ENCODE measurements around the gene SAC3D1. TPM values are rescaled to one million over a fixed set of nuclear protein-coding genes. Genes with fewer than 3 reads are reported as not detected.
A peak's percentile ranks its signal among the peaks of the same experiment; 100 is the strongest.

The SAC3D1 gene
- total RNA-seq, 4 donors from 2014 or later = 3.7 to 105 (median 12.9) TPM

DNA sequence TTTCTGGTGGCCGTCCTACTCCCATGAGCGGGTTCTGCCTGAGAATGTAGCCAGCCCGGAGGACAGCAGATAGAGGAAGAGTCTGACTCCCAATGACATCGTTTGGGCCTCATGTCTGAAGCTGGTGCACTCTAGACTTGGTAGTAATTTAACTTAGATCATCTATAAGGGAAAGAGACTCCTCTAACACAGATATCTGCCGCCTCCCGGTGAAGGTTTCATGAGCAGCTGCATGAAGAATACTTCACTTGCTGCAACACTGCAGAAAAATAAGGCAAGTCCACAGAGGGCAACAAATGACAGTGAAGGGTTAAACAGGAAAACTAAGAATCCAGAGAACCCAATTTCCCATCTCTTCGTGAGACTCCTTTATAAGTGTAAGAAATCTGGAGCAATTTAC is 33.0 kb upstream of the SAC3D1 start:
- no peak overlapping the region for H3K27ac ChIP-seq
- in situ Hi-C loops (cut with MboI; ENCODE audit: low pct_ligation_motif_present in 1 of 4, low pct_unique_long_range_greater_than_20kb in 1 of 4, low sequenced_read_pairs in 3 of 4) (no loop called here), intact Hi-C loops (cut with DNase I; ENCODE audit: low total_unique reads) (no loop called here)
- H3K4me3 ChIP-seq = no peak overlapping the region
- no peaks in the 10 kb centered on the region for H3K9me3 ChIP-seq
- H3K27me3 ChIP-seq = no peaks in the 10 kb centered on the region
- DNase-seq = no peak
- TF ChIP-seq POLR2AphosphoS5 (IDR thresholded peaks at IDR 0.05) (no peak), EP300 (IDR thresholded peaks at IDR 0.05; ENCODE audit: low read depth) (no peak), POLR2A (IDR thresholded peaks at IDR 0.05) (no peak)
- WGBS, 2 donors (ENCODE audit: low coverage in 1 of 2) = 68% methylated on average over 7 of the region's 7 CpGs; no CpG with 5 or more reads in 1 of the 2 donors
- no peaks in the 10 kb centered on the region for H3K36me3 ChIP-seq
- peaks cover 3 to 8% (median 4%) of the 10 kb centered on the region in 4 donors for H3K4me1 ChIP-seq

GRCh38 chr11:65008873-65009272 is 32.1 kb upstream of the SAC3D1 start:
- intact Hi-C loops (cut with DNase I; ENCODE audit: low total_unique reads) (no loop called here), in situ Hi-C loops (cut with MboI; ENCODE audit: low pct_ligation_motif_present in 1 of 4, low pct_unique_long_range_greater_than_20kb in 1 of 4, low sequenced_read_pairs in 3 of 4) (no loop called here)
- no peak overlapping the region for H3K27ac ChIP-seq
- no peaks in the 10 kb centered on the region for H3K9me3 ChIP-seq
- H3K4me1 ChIP-seq = peaks cover 7 to 12% (median 8%) of the 10 kb centered on the region in 4 donors
- WGBS, 2 donors (ENCODE audit: low coverage in 1 of 2) = 89 to 91% methylated on average over 2 of the region's 2 CpGs
- H3K27me3 ChIP-seq = no peaks in the 10 kb centered on the region
- TF ChIP-seq POLR2A (IDR thresholded peaks at IDR 0.05) (no peak), POLR2AphosphoS5 (IDR thresholded peaks at IDR 0.05) (no peak), EP300 (IDR thresholded peaks at IDR 0.05; ENCODE audit: low read depth) (no peak), CTCF (IDR thresholded peaks at IDR 0.05) (no peak)
- no peak overlapping the region for H3K4me3 ChIP-seq
- H3K36me3 ChIP-seq = no peaks in the 10 kb centered on the region
- DNase-seq = no peak

GRCh38 chr11:65013130-65013887 is 27.7 kb upstream of the SAC3D1 start:
- in situ Hi-C loops (cut with MboI; ENCODE audit: low pct_ligation_motif_present in 1 of 4, low pct_unique_long_range_greater_than_20kb in 1 of 4, low sequenced_read_pairs in 3 of 4) (no loop called here), intact Hi-C loops (cut with DNase I; ENCODE audit: low total_unique reads) (loop anchor here (5.0 kb wide), 1 partner anchor 99 kb away; the partner anchor contains the start of gene TM7SF2)

DNA sequence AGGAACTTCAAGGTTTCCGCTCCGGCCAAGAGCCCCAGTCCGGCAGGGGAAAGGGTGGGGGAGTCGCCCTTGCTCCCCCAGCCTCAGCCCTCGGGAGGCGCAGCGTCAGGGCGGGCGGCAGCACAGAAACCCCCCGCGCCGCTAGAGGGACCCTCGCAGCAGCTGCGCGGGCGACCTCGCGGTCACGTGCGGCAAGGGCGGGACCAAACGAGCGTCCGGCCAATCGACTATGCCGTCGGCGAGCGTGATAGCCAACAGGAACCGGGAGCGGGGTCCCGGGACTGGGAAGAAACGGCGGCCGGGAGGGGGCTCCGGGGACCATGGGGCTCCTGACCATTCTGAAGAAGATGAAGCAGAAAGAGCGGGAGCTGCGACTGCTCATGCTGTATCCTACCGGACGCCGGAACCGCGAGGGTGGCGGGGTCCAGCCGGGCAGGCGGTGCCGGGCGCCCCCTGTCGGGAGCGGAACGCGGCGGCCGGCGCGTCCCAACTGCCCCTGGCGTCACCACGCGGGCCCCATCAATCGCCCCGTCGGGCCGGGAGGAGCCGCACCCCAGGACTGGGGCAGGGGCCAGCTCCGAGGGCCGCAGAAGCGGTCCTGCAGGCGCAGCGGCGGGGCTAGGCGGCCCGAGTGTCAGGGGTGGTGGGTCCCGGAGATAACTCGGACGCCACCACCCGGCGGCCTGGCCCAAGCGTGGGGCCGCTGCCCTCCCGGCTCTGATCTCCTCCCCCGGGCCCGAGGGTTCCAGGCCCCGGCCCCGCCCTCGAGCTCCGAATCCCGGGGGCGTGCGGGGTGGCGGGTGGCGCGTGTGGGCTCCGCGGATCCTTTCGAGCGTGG is 26.9 kb upstream of the SAC3D1 start, which contains the start of gene ARL2:
TSS of gene ARL2 (plus strand) at position 273 of the 838 bp plus-strand sequence. CDS start at position 321, 48 bp downstream.
- WGBS, 2 donors (ENCODE audit: low coverage in 1 of 2) = 0% methylated on average over 46 of the region's 96 CpGs; no CpG with 5 or more reads in 1 of the 2 donors
- H3K27ac ChIP-seq = peak within 1 kb of the TSS; percentile 98 to 100 (median 100)
- no peaks in the 10 kb centered on the region for H3K36me3 ChIP-seq
- no peaks in the 10 kb centered on the region for H3K27me3 ChIP-seq
- no peaks in the 10 kb centered on the region for H3K9me3 ChIP-seq
- in situ Hi-C loops (cut with MboI; ENCODE audit: low pct_ligation_motif_present in 1 of 4, low pct_unique_long_range_greater_than_20kb in 1 of 4, low sequenced_read_pairs in 3 of 4) (no loop called here), intact Hi-C loops (cut with DNase I; ENCODE audit: low total_unique reads) (loop anchor here (5.0 kb wide), 1 partner anchor 98 kb away; the partner anchor contains the start of gene TM7SF2)
- H3K4me1 ChIP-seq = peaks cover 15 to 24% (median 17%) of the 10 kb centered on the region in 4 donors
- peak; percentile 51 for TF ChIP-seq POLR2A (IDR thresholded peaks at IDR 0.05)
- TF ChIP-seq CTCF (IDR thresholded peaks at IDR 0.05) = peak; percentile 67 to 96 (median 91)
- peak in 1 of 3 donors; percentile 58 for TF ChIP-seq POLR2AphosphoS5 (IDR thresholded peaks at IDR 0.05)
- TF ChIP-seq EP300 (IDR thresholded peaks at IDR 0.05; ENCODE audit: low read depth) = no peak
- peak within 1 kb of the TSS; percentile 54 to 74 (median 74) for H3K4me3 ChIP-seq
- peak; percentile 92 for DNase-seq

More at GRCh38 chr11:65013130-65013887, 27.7 kb upstream of the SAC3D1 start:
- DNase-seq = peak; percentile 96
- no peaks in the 10 kb centered on the region for H3K36me3 ChIP-seq
- H3K27me3 ChIP-seq = no peaks in the 10 kb centered on the region
- H3K4me3 ChIP-seq = peak overlapping the region; percentile 54 to 74 (median 74)
- H3K9me3 ChIP-seq = no peaks in the 10 kb centered on the region
- peaks cover 15 to 24% (median 17%) of the 10 kb centered on the region in 4 donors for H3K4me1 ChIP-seq
- TF ChIP-seq EP300 (IDR thresholded peaks at IDR 0.05; ENCODE audit: low read depth) (no peak), CTCF (IDR thresholded peaks at IDR 0.05) (peak; percentile 67 to 94 (median 85)), POLR2AphosphoS5 (IDR thresholded peaks at IDR 0.05) (peak; percentile 30 to 83 (median 83)), POLR2A (IDR thresholded peaks at IDR 0.05) (peak; percentile 75)
- H3K27ac ChIP-seq = peak overlapping the region; percentile 98 to 100 (median 100)
- WGBS, 2 donors (ENCODE audit: low coverage in 1 of 2) = 11 to 26% methylated on average over 3 to 22 of the region's 22 CpGs

Data from transverse colon (tissue), 4 donors.